ENCODE data around the gene PTPN14. TPM values are rescaled to one million over a fixed set of nuclear protein-coding genes. Genes with fewer than 3 reads are reported as not detected.

Gene PTPN14
- total RNA-seq, 3 donors from 2014 or later: 5.8 to 49.0 (median 8.3) TPM

DNA sequence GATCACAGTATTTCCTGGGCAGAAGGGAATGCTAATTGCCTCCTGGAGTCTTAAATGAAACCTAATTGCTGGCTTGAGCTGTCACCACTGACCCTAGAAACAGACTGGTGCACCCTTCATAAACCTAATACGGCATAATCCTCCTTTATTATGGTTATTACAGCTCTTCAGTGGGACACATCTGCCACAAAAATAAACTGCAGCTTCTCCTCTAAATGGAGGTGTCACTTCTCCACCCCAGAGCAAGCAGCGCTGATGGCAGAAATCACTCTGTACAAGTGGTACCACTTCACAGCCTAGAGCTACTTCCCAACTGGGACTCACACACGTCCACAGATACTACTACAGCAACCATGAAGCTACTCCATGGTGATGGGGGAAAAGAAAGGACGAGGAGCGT lies 11.1 kb downstream of the PTPN14 start:
- Histone ChIP-seq H3K36me3 (ENCODE audit: low read depth) (no peaks in the 10 kb centered on the region), H3K4me3 (no peak overlapping the region), H3K9me3 (no peaks in the 10 kb centered on the region), H3K4me1 (ENCODE audit: low read depth) (no peaks in the 10 kb centered on the region)
- no peak for DNase-seq
- intact Hi-C loops (cut with DNase I, micrococcal nuclease): no loop called here
- ATAC-seq: no peak
- TF ChIP-seq, protein P1, sequence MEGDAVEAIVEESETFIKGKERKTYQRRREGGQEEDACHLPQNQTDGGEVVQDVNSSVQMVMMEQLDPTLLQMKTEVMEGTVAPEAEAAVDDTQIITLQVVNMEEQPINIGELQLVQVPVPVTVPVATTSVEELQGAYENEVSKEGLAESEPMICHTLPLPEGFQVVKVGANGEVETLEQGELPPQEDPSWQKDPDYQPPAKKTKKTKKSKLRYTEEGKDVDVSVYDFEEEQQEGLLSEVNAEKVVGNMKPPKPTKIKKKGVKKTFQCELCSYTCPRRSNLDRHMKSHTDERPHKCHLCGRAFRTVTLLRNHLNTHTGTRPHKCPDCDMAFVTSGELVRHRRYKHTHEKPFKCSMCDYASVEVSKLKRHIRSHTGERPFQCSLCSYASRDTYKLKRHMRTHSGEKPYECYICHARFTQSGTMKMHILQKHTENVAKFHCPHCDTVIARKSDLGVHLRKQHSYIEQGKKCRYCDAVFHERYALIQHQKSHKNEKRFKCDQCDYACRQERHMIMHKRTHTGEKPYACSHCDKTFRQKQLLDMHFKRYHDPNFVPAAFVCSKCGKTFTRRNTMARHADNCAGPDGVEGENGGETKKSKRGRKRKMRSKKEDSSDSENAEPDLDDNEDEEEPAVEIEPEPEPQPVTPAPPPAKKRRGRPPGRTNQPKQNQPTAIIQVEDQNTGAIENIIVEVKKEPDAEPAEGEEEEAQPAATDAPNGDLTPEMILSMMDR (IDR thresholded peaks at IDR 0.05): no peak

DNA sequence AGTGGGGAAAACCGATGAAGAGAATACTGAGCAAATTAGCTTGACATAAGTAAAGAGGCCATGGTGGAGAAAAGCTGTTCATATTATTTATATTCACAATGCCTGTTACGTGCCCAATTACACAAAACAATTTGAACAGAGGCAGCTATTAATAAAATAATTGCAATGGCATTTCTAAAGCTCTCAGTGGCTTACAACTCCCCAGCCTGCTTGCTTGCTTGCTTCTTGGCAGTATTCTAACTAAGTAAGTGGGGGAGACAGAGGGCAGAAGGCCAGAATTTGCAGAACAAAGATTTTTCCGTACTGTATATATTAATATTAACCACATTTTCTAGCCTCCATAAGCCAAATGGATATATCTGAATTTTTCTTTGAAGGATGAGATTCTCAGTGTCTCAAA lies 12.9 kb downstream of the PTPN14 start:
- no peak overlapping the region for H3K4me3 ChIP-seq
- ATAC-seq (no peak), DNase-seq (no peak)
- intact Hi-C loops (cut with DNase I, micrococcal nuclease): no loop called here
- H3K36me3 ChIP-seq (ENCODE audit: low read depth): no peaks in the 10 kb centered on the region
- H3K9me3 ChIP-seq: no peaks in the 10 kb centered on the region
- TF ChIP-seq, protein P1 (IDR thresholded peaks at IDR 0.05): no peak
- H3K4me1 ChIP-seq (ENCODE audit: low read depth): no peaks in the 10 kb centered on the region

DNA sequence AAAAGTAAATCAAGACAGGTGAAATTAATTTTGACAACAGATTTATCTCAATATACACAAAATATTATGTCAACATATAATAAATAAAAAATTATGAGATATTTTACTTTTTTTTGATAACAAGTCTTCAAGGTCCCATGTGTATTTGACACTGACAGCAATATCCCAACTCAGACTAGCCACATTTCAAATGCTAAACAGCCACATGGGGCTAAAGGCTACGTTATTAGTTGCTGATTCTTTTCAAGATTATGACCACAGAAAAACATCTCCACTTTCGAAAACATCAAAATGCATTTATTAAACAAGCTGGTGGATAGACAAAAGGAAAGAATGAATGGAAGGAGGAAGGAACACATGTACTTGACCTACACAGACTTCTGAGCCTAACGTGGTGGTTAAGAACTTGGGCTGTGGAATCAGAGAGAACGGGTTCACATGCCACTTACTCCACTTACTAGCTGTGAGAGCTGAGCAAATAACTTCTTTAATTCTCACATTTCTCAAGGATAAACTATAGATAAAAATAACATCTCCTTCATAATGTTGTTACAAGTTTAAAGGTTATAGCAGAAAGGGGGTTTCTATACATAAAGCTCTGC lies 13.4 kb downstream of the PTPN14 start:
- Histone ChIP-seq H3K9me3 (no peaks in the 10 kb centered on the region), H3K4me3 (no peak overlapping the region), H3K4me1 (ENCODE audit: low read depth) (no peaks in the 10 kb centered on the region), H3K36me3 (ENCODE audit: low read depth) (no peaks in the 10 kb centered on the region)
- DNase-seq (no peak), ATAC-seq (no peak)
- intact Hi-C loops (cut with DNase I, micrococcal nuclease): no loop called here
- TF ChIP-seq, protein P1 (IDR thresholded peaks at IDR 0.05): no peak

DNA sequence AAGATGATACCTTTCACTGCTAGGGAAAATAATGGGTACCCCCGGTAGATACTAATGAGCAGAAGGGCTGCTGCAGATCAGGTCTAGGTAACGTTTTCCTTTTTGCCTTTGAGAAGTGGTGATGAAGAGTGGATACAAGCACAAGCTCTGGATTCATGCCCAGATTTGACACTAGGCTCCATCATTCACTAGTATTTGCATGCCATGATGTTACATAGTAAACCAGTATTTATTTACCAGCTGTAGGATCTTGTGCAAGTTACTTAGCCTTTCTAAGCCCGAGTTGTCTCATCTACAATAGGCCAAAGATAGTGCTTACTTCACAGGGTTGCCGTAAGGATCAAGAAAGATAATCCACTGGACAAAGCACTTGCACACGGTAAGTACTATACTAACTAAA lies 14.2 kb downstream of the PTPN14 start:
- no peaks in the 10 kb centered on the region for H3K9me3 ChIP-seq
- TF ChIP-seq, protein P1 (IDR thresholded peaks at IDR 0.05): no peak
- intact Hi-C loops (cut with DNase I, micrococcal nuclease): no loop called here
- H3K36me3 ChIP-seq (ENCODE audit: low read depth): no peaks in the 10 kb centered on the region
- DNase-seq (no peak), ATAC-seq (no peak)
- no peak overlapping the region for H3K4me3 ChIP-seq
- no peaks in the 10 kb centered on the region for H3K4me1 ChIP-seq (ENCODE audit: low read depth)

DNA sequence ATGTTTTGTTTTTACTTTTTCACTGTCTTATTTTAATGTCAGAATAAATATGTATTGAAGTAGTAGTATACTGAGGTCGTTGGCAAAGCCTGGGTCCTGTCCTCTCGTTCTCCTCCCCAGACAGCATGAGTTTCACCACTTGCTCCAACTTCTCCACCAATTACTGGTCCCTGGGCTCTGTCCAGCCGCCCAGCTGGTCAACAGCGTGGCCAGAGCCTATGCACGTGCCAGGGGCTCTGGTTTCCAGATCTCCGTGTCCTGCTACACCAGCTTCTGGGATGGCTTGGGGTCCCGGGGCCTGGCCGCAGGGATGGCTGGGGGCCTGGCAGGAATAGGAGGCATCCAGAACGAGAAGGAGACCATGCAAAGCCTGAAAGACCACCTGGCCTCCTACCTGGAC lies 19.3 kb downstream of the PTPN14 start:
- ATAC-seq (no peak), DNase-seq (no peak)
- H3K9me3 ChIP-seq: no peaks in the 10 kb centered on the region
- TF ChIP-seq, protein P1 (IDR thresholded peaks at IDR 0.05): no peak
- intact Hi-C loops (cut with DNase I, micrococcal nuclease): no loop called here
- no peaks in the 10 kb centered on the region for H3K36me3 ChIP-seq (ENCODE audit: low read depth)
- H3K4me3 ChIP-seq: no peak overlapping the region
- H3K4me1 ChIP-seq (ENCODE audit: low read depth): no peaks in the 10 kb centered on the region

DNA sequence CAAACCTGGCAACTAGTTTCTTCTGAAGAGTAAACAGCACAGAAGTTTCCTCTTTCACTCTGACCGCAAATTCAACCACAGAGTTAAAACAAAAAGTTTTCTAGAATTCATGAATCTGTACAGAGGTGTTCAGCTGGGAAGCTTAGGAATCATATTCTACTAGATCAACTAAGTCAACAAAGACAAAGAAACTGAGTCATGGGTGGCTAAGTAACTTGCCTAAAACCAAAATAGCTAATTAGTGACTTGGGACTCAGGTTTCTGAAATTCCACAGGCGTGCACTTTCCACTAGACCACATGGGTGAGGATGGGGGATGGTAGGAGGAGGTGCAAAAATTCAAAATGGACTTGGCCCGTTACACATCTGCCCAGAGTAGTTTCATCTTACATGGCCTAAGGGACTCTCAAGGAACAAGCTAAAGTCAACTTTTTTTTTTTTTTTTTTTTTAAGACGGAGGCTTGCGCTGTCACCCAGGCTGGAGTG lies 25.8 kb downstream of the PTPN14 start:
- Histone ChIP-seq H3K36me3 (ENCODE audit: low read depth) (no peaks in the 10 kb centered on the region), H3K4me1 (ENCODE audit: low read depth) (no peaks in the 10 kb centered on the region), H3K4me3 (no peak overlapping the region), H3K9me3 (no peaks in the 10 kb centered on the region)
- ATAC-seq (no peak), DNase-seq (no peak)
- TF ChIP-seq, protein P1 (IDR thresholded peaks at IDR 0.05): no peak
- intact Hi-C loops (cut with DNase I, micrococcal nuclease): no loop called here
